ENCODE results near the gene LIPE. TPM values are rescaled to one million over a fixed set of nuclear protein-coding genes. Genes with fewer than 3 reads are reported as not detected.

Gene LIPE
- total RNA-seq, 4 donors from 2014 or later, result 491 to 3,641 (median 1,025) TPM

DNA sequence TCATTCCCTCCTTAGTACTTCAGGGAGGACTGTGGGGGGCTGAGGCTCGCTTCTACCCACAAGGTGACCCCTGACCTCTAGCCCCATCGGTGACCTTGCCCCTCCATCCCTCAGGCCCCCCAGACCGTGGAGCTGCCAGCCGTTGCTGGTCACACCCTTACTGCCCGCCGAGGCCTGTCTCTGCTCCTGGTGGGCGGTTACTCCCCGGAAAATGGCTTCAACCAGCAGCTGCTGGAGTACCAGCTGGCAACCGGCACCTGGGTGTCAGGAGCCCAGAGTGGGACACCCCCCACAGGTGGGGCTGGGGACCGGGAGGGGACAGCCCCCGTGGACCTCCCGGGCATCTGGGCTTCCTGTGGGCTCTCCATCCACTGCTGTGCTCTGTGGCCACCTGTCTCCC is 69.9 kb downstream of the LIPE start:
- DNase-seq (ENCODE audit: low spot score), result no peak
- TF ChIP-seq, protein P1, sequence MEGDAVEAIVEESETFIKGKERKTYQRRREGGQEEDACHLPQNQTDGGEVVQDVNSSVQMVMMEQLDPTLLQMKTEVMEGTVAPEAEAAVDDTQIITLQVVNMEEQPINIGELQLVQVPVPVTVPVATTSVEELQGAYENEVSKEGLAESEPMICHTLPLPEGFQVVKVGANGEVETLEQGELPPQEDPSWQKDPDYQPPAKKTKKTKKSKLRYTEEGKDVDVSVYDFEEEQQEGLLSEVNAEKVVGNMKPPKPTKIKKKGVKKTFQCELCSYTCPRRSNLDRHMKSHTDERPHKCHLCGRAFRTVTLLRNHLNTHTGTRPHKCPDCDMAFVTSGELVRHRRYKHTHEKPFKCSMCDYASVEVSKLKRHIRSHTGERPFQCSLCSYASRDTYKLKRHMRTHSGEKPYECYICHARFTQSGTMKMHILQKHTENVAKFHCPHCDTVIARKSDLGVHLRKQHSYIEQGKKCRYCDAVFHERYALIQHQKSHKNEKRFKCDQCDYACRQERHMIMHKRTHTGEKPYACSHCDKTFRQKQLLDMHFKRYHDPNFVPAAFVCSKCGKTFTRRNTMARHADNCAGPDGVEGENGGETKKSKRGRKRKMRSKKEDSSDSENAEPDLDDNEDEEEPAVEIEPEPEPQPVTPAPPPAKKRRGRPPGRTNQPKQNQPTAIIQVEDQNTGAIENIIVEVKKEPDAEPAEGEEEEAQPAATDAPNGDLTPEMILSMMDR (IDR thresholded peaks at IDR 0.05), result no peak
- no peak for ATAC-seq (ENCODE audit: low FRiP score)

DNA sequence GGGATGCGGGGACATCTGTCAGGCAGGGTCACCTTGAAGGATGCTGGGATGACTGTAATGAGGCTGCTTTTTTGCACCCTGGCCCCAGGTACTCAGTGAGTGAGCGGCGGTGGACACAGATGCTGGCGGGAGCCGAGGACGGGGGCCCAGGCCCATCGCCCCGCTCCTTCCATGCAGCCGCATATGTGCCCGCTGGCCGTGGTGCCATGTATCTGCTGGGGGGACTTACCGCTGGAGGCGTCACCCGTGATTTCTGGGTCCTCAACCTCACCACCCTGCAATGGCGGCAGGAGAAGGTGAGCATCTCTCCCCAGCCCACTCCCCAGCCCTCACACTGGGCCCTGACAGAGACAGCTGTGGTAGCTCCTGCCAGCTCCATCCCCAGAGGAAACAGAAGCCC is 70.5 kb downstream of the LIPE start:
- TF ChIP-seq, protein P1 (IDR thresholded peaks at IDR 0.05), result no peak
- ATAC-seq (ENCODE audit: low FRiP score), result no peak
- DNase-seq (ENCODE audit: low spot score), result no peak

DNA sequence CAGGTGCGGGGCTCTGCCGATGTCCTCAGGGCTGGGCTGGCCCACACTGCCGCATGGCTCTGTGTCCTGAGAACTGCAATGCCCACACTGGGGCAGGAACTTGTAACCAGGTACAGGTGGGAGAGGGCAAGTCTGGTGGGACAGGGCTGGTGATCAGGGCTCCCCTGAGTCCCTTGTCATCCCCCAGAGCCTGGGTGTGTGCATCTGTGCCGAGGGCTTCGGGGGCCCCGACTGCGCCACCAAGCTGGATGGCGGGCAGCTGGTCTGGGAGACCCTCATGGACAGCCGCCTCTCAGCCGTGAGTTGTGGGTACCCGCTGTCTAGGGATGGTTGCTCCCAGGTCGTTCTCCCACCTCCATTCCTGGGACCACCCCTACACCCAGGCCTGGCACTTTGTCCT is 71.3 kb downstream of the LIPE start:
- TF ChIP-seq, protein P1 (IDR thresholded peaks at IDR 0.05), result no peak
- ATAC-seq (ENCODE audit: low FRiP score) (no peak), DNase-seq (ENCODE audit: low spot score) (no peak)

DNA sequence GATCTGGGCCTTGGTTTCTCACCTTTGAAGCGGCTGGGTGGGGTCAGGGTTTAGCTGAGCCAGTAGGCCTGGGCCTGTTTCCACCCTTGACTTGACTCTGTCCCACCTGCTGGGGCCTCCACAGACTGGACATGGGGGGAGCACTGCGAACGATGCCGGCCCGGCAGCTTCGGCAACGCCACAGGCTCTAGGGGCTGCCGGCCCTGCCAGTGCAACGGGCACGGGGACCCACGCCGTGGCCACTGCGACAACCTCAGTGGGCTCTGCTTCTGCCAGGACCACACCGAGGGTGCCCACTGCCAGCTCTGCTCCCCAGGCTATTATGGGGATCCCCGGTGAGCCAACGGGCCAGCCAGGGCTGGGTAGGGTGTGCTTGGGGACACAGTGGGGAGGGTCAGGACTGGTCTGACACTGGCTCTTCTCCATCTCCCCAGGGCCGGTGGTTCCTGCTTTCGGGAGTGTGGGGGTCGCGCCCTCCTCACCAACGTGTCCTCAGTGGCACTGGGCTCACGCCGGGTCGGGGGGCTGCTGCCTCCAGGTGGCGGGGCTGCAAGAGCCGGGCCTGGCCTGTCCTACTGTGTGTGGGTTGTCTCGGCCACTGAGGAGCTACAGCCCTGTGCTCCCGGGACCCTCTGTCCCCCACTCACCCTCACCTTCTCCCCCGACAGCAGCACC is 73.7 kb downstream of the LIPE start:
- TF ChIP-seq, protein P1 (IDR thresholded peaks at IDR 0.05), result no peak
- DNase-seq (ENCODE audit: low spot score), result no peak
- ATAC-seq (ENCODE audit: low FRiP score), result no peak

DNA sequence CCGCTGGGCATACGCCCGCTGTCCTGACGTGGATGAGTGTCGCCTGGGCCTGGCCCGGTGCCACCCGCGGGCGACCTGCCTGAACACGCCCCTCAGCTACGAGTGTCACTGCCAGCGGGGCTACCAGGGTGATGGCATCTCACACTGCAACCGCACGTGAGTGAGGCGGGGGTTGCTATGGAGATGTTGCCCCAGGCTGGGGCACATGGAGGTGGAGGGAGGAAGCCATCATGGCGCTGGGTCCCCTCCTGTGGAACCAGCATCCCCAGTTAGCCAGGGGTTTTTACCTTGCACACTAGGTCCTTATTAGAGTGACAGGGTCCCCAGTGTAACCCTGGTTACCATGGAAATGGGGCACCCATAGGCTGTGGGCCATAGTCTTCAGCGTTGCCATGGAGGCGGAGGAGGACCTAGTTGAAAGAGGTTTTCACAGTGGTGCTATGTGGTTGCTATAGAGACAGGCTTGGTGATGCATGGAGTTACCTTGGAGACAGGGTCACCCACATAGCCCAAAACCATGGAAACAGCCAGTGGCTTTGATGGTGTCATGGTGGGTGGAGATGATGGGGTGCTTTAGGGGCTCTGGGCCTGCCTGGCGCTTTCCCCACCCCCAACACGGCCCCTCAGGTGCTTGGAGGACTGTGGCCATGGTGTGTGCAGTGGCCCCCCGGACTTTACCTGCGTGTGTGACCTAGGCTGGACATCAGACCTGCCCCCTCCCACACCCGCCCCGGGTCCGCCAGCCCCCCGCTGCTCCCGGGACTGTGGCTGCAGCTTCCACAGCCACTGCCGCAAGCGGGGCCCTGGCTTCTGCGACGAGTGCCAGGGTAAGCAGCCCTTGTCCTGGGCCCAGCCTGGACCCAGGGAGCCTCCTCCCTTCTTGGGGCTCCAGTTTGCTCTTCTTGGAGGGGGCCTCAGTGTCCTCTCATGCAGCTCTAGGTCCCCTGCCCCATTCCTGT is 74.6 kb downstream of the LIPE start:
- DNase-seq (ENCODE audit: low spot score) (no peak), ATAC-seq (ENCODE audit: low FRiP score) (no peak)
- TF ChIP-seq, protein P1 (IDR thresholded peaks at IDR 0.05), result no peak

Small RNAs within 50 kb of the gene (small RNA-seq; reads per million reads assigned to genes)
- gene RNU4-60P, result not detected

Other genes with a start within 250 kb of the LIPE start
- gene DEDD2, start 209.7 kb downstream of the LIPE start, total RNA-seq, result 10 to 100 TPM; 22.0 to 59.3 (median 29.9) TPM
- gene ZNF526, start 207.1 kb downstream of the LIPE start, total RNA-seq, result 1 to 10 TPM; 3.2 to 7.6 (median 5.7) TPM
- 10 to 100 TPM; 16.9 to 32.3 (median 20.0) TPM for gene GSK3A, start 184.8 kb downstream of the LIPE start, total RNA-seq
- 10 to 100 TPM; 21.2 to 52.8 (median 34.8) TPM for gene ERF, start 172.3 kb downstream of the LIPE start, total RNA-seq
- 10 to 100 TPM; 15.7 to 26.3 (median 21.0) TPM for gene CIC, start 158.1 kb downstream of the LIPE start, total RNA-seq
- under 1 TPM in 3 of 4 donors, not detected in 1; 0.31 to 0.93 (median 0.72) TPM for gene PRR19, start 125.3 kb downstream of the LIPE start, total RNA-seq
- 10 to 100 TPM in 2 of 4 donors, 1 to 10 TPM in 2; 2.7 to 14.1 (median 8.6) TPM for gene PAFAH1B3, start 124.8 kb downstream of the LIPE start, total RNA-seq
- 1 to 10 TPM in 1 of 4 donors, under 1 TPM in 1, not detected in 2; 0.24 to 1.9 TPM for gene TMEM145, start 114.1 kb downstream of the LIPE start, total RNA-seq
- gene MEGF8, start 101.8 kb downstream of the LIPE start, total RNA-seq, result 10 to 100 TPM; 15.3 to 20.5 (median 18.4) TPM
- not detected for gene CNFN, start 37.1 kb downstream of the LIPE start, total RNA-seq
- not detected for gene CXCL17, start 15.6 kb upstream of the LIPE start, total RNA-seq
- 10 to 100 TPM in 3 of 4 donors, 1 to 10 TPM in 1; 2.4 to 36.9 (median 23.0) TPM for gene CEACAM1, start 101.1 kb upstream of the LIPE start, total RNA-seq
- under 1 TPM in 1 of 4 donors, not detected in 3; 0.79 TPM for gene CEACAM8, start 167.5 kb upstream of the LIPE start, total RNA-seq